GM21576 (cell line): ENCODE data around the gene CDC73.
"Not testable (repeated sequence)": the region's sequence is repeated elsewhere in the genome, so short reads cannot be mapped to it uniquely, and the experiment has no call there.

Experiments
- ATAC-seq: cut with Tn5 transposase; IDR thresholded peaks from one replicate; pipeline ENCODE4 v1.9.1; 2021; ENCODE audit warnings: mild to moderate bottlenecking, moderate library complexity; ENCODE audit not compliant: unreplicated experiment

CDC73 gene

GRCh38 chr1:193113258-193113991, 8.4 kb upstream of the CDC73 start:
- ATAC-seq, result no peak

GRCh38 chr1:193113992-193114332, 7.9 kb upstream of the CDC73 start:
- no peak for ATAC-seq

- ATAC-seq, result no peak
These were observed 7.2 kb upstream of the CDC73 start for GRCh38 chr1:193114485-193115095.

GRCh38 chr1:193115629-193116227, 6.1 kb upstream of the CDC73 start:
- ATAC-seq, result no peak

- ATAC-seq, result not testable (repeated sequence)
These were observed 4.7 kb upstream of the CDC73 start for GRCh38 chr1:193117167-193117566.

GRCh38 chr1:193118194-193118593, 3.6 kb upstream of the CDC73 start:
- ATAC-seq, result no peak

- ATAC-seq, result no peak
These were observed 2.8 kb upstream of the CDC73 start for GRCh38 chr1:193118803-193119730.

GRCh38 chr1:193120604-193121166, 1.1 kb upstream of the CDC73 start:
- no peak for ATAC-seq

- ATAC-seq, result no peak
These were observed 1.9 kb downstream of the CDC73 start for GRCh38 chr1:193123751-193124150.

- no peak for ATAC-seq
These were observed 3.5 kb downstream of the CDC73 start for GRCh38 chr1:193125369-193125768.

- peak; percentile 56 for ATAC-seq
These were observed 9.5 kb downstream of the CDC73 start for GRCh38 chr1:193131266-193131860.

- ATAC-seq, result no peak
These were observed 18.4 kb downstream of the CDC73 start for GRCh38 chr1:193140254-193140653.

GRCh38 chr1:193141804-193142203, 20.0 kb downstream of the CDC73 start:
- ATAC-seq, result no peak

- ATAC-seq, result no peak
These were observed 20.6 kb downstream of the CDC73 start for GRCh38 chr1:193142409-193142808.

- no peak for ATAC-seq
These were observed 21.5 kb downstream of the CDC73 start for GRCh38 chr1:193143285-193143684.

- no peak for ATAC-seq
These were observed 22.6 kb downstream of the CDC73 start for GRCh38 chr1:193144361-193144938.

- no peak for ATAC-seq
These were observed 23.2 kb downstream of the CDC73 start for GRCh38 chr1:193144999-193145398.

GRCh38 chr1:193156117-193156821, 34.4 kb downstream of the CDC73 start:
- no peak for ATAC-seq

GRCh38 chr1:193156822-193157142, 35.0 kb downstream of the CDC73 start:
- ATAC-seq, result no peak

GRCh38 chr1:193157360-193157759, 35.5 kb downstream of the CDC73 start:
- ATAC-seq, result no peak
